Natural killer cell (primary cell): ENCODE data around the gene SMARCA5. TPM values are rescaled to one million over a fixed set of nuclear protein-coding genes. Genes with fewer than 3 reads are reported as not detected.
"Not testable (repeated sequence)": the region's sequence is repeated elsewhere in the genome, so short reads cannot be mapped to it uniquely, and the experiment has no call there.

Source experiments
- ATAC-seq, 3 donors: fragments of 150-1000 bp in 2 of 3; fragments of 200-7000 bp in 1 of 3; cut with Tn5 transposase; 1 replicate in 1 of 3; 2 replicates in 2 of 3; pipeline ENCODE4 v1.10.0; 2021; ENCODE audit warnings: mild to moderate bottlenecking in 2 of 3, moderate library complexity in 2 of 3
- DNase-seq, 2 donors: peaks; one replicate each; pipeline versions ENCODE4 v3.0.0 to v3.0.0-alpha.2; 2013 to 2021; ENCODE audit warnings: mixed read lengths in 1 of 2
- H3K27ac ChIP-seq: one replicate; pipeline ENCODE4 v1.5.1; 2013; ENCODE audit warnings: mild to moderate bottlenecking, low read length
- H3K27me3 ChIP-seq: one replicate; pipeline ENCODE4 v1.6.1; 2013; ENCODE audit warnings: low read length; ENCODE audit not compliant: control insufficient read depth, insufficient read depth
- H3K36me3 ChIP-seq: one replicate; pipeline ENCODE4 v1.6.1; 2013; ENCODE audit warnings: low read length; ENCODE audit not compliant: control insufficient read depth, insufficient read depth
- H3K4me1 ChIP-seq: one replicate; pipeline ENCODE4 v1.6.1; 2013; ENCODE audit warnings: low read length; ENCODE audit not compliant: control insufficient read depth, insufficient read depth
- H3K4me3 ChIP-seq: one replicate; pipeline ENCODE4 v1.5.1; 2013; ENCODE audit warnings: low read length
- H3K9me3 ChIP-seq: one replicate; pipeline ENCODE4 v1.6.1; 2013; ENCODE audit warnings: low read length; ENCODE audit not compliant: control insufficient read depth, insufficient read depth
- H3K27ac Mint-ChIP-seq, 2 donors: one replicate each; pipeline ENCODE4 v1.8.0; 2022; ENCODE audit warnings: mild to moderate bottlenecking in 2 of 2, mixed read lengths in 2 of 2, moderate library complexity in 1 of 2
- H3K27me3 Mint-ChIP-seq, 2 donors: one replicate each; pipeline ENCODE4 v1.8.0; 2022; ENCODE audit warnings: low read depth in 2 of 2, mixed read lengths in 2 of 2
- H3K36me3 Mint-ChIP-seq: one replicate; pipeline ENCODE4 v1.8.0; 2022; ENCODE audit warnings: mixed read lengths
- H3K4me1 Mint-ChIP-seq, 2 donors: one replicate each; pipeline ENCODE4 v1.8.0; 2022; ENCODE audit warnings: mixed read lengths in 2 of 2
- H3K4me3 Mint-ChIP-seq: one replicate; pipeline ENCODE4 v1.8.0; 2022; ENCODE audit warnings: mild to moderate bottlenecking, moderate library complexity, mixed read lengths
- H3K9me3 Mint-ChIP-seq, 2 donors: one replicate each; pipeline ENCODE4 v1.8.0; 2022; ENCODE audit warnings: mixed read lengths in 2 of 2
- WGBS: methylation state at CpG from one replicate; pipeline ENCODE4 v1.1.7; 2013; ENCODE audit warnings: missing lambda C conversion rate; ENCODE audit not compliant: insufficient coverage; 5-methylcytosine and 5-hydroxymethylcytosine counted together
- intact Hi-C: fragments of 100-400 bp; cut with micrococcal nuclease; formaldehyde crosslinking; loops from one replicate; pipeline ENCODE4 v1.14.2; 2022
- total RNA-seq, 4 donors: library from RNA; stranded (reverse); fragments of 120-200 nt in 1 of 4; gene quantifications; one replicate each; pipeline versions ENCODE4 v1.2.3 to v1.2.4, GENCODE V29; 2013 to 2022
- TF ChIP-seq, protein P1 (sequence below): fragments of 200-600 bp; IDR thresholded peaks from one replicate; pipeline ENCODE4 v1.8.0; 2022; ENCODE audit warnings: antibody characterized with exemption

SMARCA5 gene
- total RNA-seq, 3 donors from 2014 or later (not counting 1 experiment from before 2014, with no cell fraction given): 42.5 to 53.8 (median 45.8) TPM

DNA sequence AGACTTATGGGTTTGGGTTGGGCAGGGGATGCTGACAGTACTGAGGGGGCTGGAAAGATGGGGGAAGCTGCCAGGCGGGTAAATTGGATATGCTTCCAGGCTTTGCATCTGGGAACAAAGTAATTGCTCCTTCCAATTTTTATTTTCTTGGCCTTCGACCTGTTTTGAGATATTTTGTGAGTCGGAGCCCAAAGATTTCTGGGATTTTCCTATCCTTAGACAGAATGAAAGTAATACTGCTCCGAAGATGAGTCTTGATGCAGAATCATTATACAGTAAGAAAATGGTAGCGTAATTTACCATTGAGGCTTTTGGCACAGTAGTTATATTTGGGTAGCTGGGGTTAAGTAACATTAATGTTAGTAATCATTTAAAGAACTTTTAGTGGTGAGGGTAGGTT is 1.4 kb downstream of the SMARCA5 start:
- 41% methylated on average over 5 of the region's 5 CpGs for WGBS
- Histone ChIP-seq H3K27ac (peak overlapping the region; percentile 99), H3K4me1 (peaks cover 8% of the 10 kb centered on the region), H3K9me3 (no peaks in the 10 kb centered on the region), H3K27me3 (no peaks in the 10 kb centered on the region), H3K36me3 (peaks cover 26% of the 10 kb centered on the region), H3K4me3 (peak overlapping the region; percentile 94)
- Mint-ChIP-seq H3K4me3 (peak overlapping the region; percentile 95), H3K9me3 (no peaks in the 10 kb centered on the region), H3K27me3 (no peaks in the 10 kb centered on the region), H3K4me1 (peaks cover 47 to 52% of the 10 kb centered on the region in 2 donors), H3K36me3 (peaks cover 14% of the 10 kb centered on the region), H3K27ac (peak overlapping the region; percentile 96 to 98)
- ATAC-seq (no peak), DNase-seq (no peak)
- intact Hi-C loops: no loop called here
- TF ChIP-seq, protein P1, sequence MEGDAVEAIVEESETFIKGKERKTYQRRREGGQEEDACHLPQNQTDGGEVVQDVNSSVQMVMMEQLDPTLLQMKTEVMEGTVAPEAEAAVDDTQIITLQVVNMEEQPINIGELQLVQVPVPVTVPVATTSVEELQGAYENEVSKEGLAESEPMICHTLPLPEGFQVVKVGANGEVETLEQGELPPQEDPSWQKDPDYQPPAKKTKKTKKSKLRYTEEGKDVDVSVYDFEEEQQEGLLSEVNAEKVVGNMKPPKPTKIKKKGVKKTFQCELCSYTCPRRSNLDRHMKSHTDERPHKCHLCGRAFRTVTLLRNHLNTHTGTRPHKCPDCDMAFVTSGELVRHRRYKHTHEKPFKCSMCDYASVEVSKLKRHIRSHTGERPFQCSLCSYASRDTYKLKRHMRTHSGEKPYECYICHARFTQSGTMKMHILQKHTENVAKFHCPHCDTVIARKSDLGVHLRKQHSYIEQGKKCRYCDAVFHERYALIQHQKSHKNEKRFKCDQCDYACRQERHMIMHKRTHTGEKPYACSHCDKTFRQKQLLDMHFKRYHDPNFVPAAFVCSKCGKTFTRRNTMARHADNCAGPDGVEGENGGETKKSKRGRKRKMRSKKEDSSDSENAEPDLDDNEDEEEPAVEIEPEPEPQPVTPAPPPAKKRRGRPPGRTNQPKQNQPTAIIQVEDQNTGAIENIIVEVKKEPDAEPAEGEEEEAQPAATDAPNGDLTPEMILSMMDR: no peak

DNA sequence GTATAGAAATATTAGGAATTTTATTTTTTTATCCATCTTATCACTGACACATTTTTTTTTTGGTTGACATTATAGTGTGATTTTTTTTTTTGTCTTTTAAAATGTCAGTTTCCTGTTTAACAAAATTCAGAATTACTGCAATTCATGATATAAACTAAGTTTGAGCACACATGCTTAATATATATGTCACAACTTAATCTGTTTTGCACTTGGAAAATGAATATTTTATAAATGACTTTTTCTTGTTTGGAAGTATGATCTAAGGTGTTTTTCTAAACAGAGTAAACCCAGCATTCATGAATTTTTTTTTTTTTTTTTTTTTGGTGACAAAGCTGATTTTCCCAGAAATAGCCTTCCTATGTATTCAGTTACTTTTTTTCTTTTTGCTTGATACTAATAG is 2.4 kb downstream of the SMARCA5 start:
- Histone ChIP-seq H3K36me3 (peaks cover 30% of the 10 kb centered on the region), H3K27ac (no peak overlapping the region), H3K4me1 (peaks cover 8% of the 10 kb centered on the region), H3K4me3 (no peak overlapping the region), H3K9me3 (no peaks in the 10 kb centered on the region), H3K27me3 (no peaks in the 10 kb centered on the region)
- DNase-seq: no peak
- Mint-ChIP-seq H3K27me3 (no peaks in the 10 kb centered on the region), H3K4me3 (peak overlapping the region; percentile 95), H3K9me3 (no peaks in the 10 kb centered on the region), H3K4me1 (peaks cover 56 to 59% of the 10 kb centered on the region in 2 donors), H3K27ac (peak overlapping the region; percentile 72 to 98), H3K36me3 (peaks cover 15% of the 10 kb centered on the region)
- intact Hi-C loops: no loop called here
- TF ChIP-seq, protein P1: no peak
- ATAC-seq: no peak

DNA sequence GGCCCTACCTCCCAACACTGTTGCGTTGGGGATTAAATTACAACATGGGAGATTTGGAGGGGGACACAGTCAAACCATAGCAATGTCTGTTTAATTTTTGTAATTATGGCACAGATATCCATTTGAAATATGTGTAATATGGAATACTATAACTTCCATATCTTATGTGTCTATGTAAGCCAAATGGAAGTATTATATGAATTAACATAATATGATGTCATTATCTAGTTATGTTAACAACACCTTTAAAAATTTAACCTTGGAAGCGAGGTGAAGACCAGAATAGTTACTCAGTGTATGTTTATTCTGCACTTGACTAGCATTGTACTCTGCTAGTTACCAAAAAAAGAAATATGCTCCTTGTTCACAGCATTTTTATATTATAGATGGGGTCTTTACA is 4.3 kb downstream of the SMARCA5 start:
- no peak for DNase-seq
- no peaks in the 10 kb centered on the region for H3K9me3 Mint-ChIP-seq
- ATAC-seq: no peak
- H3K36me3 Mint-ChIP-seq: peaks cover 15% of the 10 kb centered on the region
- Histone ChIP-seq H3K9me3 (no peaks in the 10 kb centered on the region), H3K27me3 (no peaks in the 10 kb centered on the region), H3K27ac (no peak overlapping the region), H3K4me1 (peaks cover 8% of the 10 kb centered on the region), H3K4me3 (no peak overlapping the region), H3K36me3 (peaks cover 45% of the 10 kb centered on the region)
- no CpG with 5 or more reads among the region's 2 CpGs for WGBS
- peak overlapping the region; percentile 37 to 98 for H3K27ac Mint-ChIP-seq
- intact Hi-C loops: no loop called here
- H3K4me1 Mint-ChIP-seq: peaks cover 62 to 66% of the 10 kb centered on the region in 2 donors
- TF ChIP-seq, protein P1: no peak
- no peaks in the 10 kb centered on the region for H3K27me3 Mint-ChIP-seq
- no peak overlapping the region for H3K4me3 Mint-ChIP-seq

DNA sequence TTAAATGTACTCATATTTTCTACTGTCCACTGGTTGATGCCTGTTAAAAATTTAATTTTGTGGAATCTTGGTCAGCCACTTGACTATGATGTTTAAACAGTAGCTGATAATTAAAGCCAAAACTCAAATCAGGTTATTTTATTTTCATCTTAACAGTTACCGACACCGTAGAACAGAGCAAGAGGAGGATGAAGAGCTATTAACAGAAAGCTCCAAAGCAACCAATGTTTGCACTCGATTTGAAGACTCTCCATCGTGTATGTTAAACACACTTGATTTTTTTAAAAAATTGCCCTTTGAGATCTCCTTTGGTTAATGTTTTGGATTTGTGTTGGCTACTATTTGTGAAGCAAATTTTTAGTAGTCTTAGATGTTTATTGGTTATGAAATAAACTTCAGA is 10.7 kb downstream of the SMARCA5 start:
- Histone ChIP-seq H3K9me3 (no peaks in the 10 kb centered on the region), H3K36me3 (peaks cover 80% of the 10 kb centered on the region), H3K27ac (no peak overlapping the region), H3K27me3 (no peaks in the 10 kb centered on the region), H3K4me1 (no peaks in the 10 kb centered on the region), H3K4me3 (no peak overlapping the region)
- ATAC-seq (no peak), DNase-seq (no peak)
- peaks cover 16% of the 10 kb centered on the region for H3K36me3 Mint-ChIP-seq
- H3K27me3 Mint-ChIP-seq: no peaks in the 10 kb centered on the region
- no peaks in the 10 kb centered on the region for H3K9me3 Mint-ChIP-seq
- H3K4me1 Mint-ChIP-seq: peaks cover 28 to 31% of the 10 kb centered on the region in 2 donors
- H3K27ac Mint-ChIP-seq: peak overlapping the region in 1 of 2 donors; percentile 29
- TF ChIP-seq, protein P1: no peak
- H3K4me3 Mint-ChIP-seq: no peak overlapping the region
- WGBS: 94% methylated on average over 4 of the region's 4 CpGs
- intact Hi-C loops: no loop called here

DNA sequence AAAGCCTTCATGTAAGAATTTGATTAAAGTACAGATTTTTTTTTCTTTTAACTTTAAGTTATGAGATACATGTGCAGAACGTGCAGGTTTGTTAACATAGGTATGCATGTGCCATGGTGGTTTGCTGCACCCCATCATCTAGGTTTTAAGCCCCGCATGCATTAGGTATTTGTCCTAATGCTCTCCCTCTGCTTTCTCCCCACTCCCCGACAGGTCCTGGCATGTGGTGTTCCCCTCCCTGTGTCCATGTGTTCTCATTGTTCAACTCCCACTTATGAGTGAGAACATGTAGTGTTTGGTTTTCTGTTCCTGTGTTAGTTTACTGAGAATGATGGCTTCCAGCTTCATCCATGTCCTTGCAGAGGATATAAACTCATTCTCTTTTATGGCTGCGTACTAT is 14.5 kb downstream of the SMARCA5 start:
- Mint-ChIP-seq H3K4me1 (peaks cover 10 to 15% of the 10 kb centered on the region in 2 donors), H3K36me3 (peaks cover 25% of the 10 kb centered on the region)
- H3K9me3 ChIP-seq, H3K27me3 ChIP-seq, H3K4me3 ChIP-seq, ATAC-seq, H3K27ac Mint-ChIP-seq, intact Hi-C loops, H3K9me3 Mint-ChIP-seq, DNase-seq, H3K4me1 ChIP-seq, H3K27ac ChIP-seq, H3K27me3 Mint-ChIP-seq, H3K4me3 Mint-ChIP-seq: not testable (repeated sequence)
- H3K36me3 ChIP-seq: peaks cover 91% of the 10 kb centered on the region
- 85% methylated on average over 2 of the region's 4 CpGs for WGBS
